Measurements from ENCODE around the gene BATF2.

GRCh38 chr11:64996327-64996709, 453 bp downstream of the BATF2 start:
- no peak for TF ChIP-seq CTCF (conservative IDR thresholded peaks at IDR 0.05)
- no peak for TF ChIP-seq ZFX (IDR thresholded peaks at IDR 0.05)
